ENCODE measurements around the gene DNAH17. TPM values are rescaled to one million over a fixed set of nuclear protein-coding genes. Genes with fewer than 3 reads are reported as not detected.
A peak's percentile ranks its signal among the peaks of the same experiment; 100 is the strongest.

Gene DNAH17
- total and polyA plus RNA-seq, 2 of the 13 experiments (the other 11 are each of a cell fraction or from before 2014, with no cell fraction given), result 0.86 to 1.6 TPM

GRCh38 chr17:78601577-78602190, 24.5 kb upstream of the DNAH17 start (continued):
- TF ChIP-seq, protein P1, sequence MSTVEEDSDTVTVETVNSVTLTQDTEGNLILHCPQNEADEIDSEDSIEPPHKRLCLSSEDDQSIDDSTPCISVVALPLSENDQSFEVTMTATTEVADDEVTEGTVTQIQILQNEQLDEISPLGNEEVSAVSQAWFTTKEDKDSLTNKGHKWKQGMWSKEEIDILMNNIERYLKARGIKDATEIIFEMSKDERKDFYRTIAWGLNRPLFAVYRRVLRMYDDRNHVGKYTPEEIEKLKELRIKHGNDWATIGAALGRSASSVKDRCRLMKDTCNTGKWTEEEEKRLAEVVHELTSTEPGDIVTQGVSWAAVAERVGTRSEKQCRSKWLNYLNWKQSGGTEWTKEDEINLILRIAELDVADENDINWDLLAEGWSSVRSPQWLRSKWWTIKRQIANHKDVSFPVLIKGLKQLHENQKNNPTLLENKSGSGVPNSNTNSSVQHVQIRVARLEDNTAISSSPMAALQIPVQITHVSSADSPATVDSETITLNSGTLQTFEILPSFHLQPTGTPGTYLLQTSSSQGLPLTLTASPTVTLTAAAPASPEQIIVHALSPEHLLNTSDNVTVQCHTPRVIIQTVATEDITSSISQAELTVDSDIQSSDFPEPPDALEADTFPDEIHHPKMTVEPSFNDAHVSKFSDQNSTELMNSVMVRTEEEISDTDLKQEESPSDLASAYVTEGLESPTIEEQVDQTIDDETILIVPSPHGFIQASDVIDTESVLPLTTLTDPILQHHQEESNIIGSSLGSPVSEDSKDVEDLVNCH (CRISPR knock-in tag; IDR thresholded peaks at IDR 0.05), result no peak
- no peak for TF ChIP-seq NFE2L2 (IDR thresholded peaks at IDR 0.05; ENCODE audit: low read length)
- no peak for TF ChIP-seq POLR2AphosphoS2 (IDR thresholded peaks at IDR 0.05; ENCODE audit: low read depth, low read length)
- TF ChIP-seq AGO2 (optimal IDR thresholded peaks at IDR 0.05; ENCODE audit: low read depth, low read length), result no peak
- peak; percentile 71 for TF ChIP-seq PHF5A (CRISPR knock-in tag; IDR thresholded peaks at IDR 0.05; ENCODE audit: low read depth, unreplicated experiment)
- TF ChIP-seq TOE1 (CRISPR knock-in tag; IDR thresholded peaks at IDR 0.05), result peak; percentile 95; the same call in 1 of the 2 replicates
- TF ChIP-seq KDM5A (IDR thresholded peaks at IDR 0.05; ENCODE audit: borderline replicate concordance, low read length), result no peak
- no peak; the same call in 1 of the 2 replicates for TF ChIP-seq ZNF550 (CRISPR knock-in tag; IDR thresholded peaks at IDR 0.05; ENCODE audit: borderline replicate concordance)
- no peak for TF ChIP-seq ZNF230 (CRISPR knock-in tag; IDR thresholded peaks at IDR 0.05)
- TF ChIP-seq ZNF703 (CRISPR knock-in tag; IDR thresholded peaks at IDR 0.05; ENCODE audit: borderline replicate concordance), result peak; percentile 95
- peak; percentile 87; the same call in 1 of the 2 replicates for TF ChIP-seq ZNF747 (CRISPR knock-in tag; IDR thresholded peaks at IDR 0.05; ENCODE audit: borderline replicate concordance)
- 0 out of 2 replicates have a peak, but pooled peaks have one; percentile 72 for TF ChIP-seq KLF12 (CRISPR knock-in tag; IDR thresholded peaks at IDR 0.05; ENCODE audit: borderline replicate concordance)
- TF ChIP-seq ARID3A (IDR thresholded peaks at IDR 0.05; ENCODE audit: low read depth, low read length), result peak; percentile 82
- TF ChIP-seq ZBTB34 (CRISPR knock-in tag; IDR thresholded peaks at IDR 0.05), result 0 out of 2 replicates have a peak, but pooled peaks have one; percentile 65
- peak; percentile 98 for TF ChIP-seq TBL1XR1 (IDR thresholded peaks at IDR 0.05; ENCODE audit: borderline replicate concordance, low read length, partially characterized antibody)
- TF ChIP-seq RARG (CRISPR knock-in tag; IDR thresholded peaks at IDR 0.05; ENCODE audit: low read depth), result 0 out of 2 replicates have a peak, but pooled peaks have one; percentile 38
- TF ChIP-seq ELF1 (CRISPR knock-in tag; IDR thresholded peaks at IDR 0.05), result peak; percentile 68
- no peak for TF ChIP-seq ZNF34 (CRISPR knock-in tag; IDR thresholded peaks at IDR 0.05; ENCODE audit: borderline replicate concordance)
- peak; percentile 46; the same call in 1 of the 2 replicates for TF ChIP-seq ZFP1 (CRISPR knock-in tag; IDR thresholded peaks at IDR 0.05)
- TF ChIP-seq POLR2G (IDR thresholded peaks at IDR 0.05; ENCODE audit: low read depth, low read length), result no peak; the same call in 1 of the 2 replicates
- TF ChIP-seq ZNF605 (CRISPR knock-in tag; IDR thresholded peaks at IDR 0.05), result peak; percentile 53; the same call in 1 of the 2 replicates
- peak; percentile 68; the same call in 1 of the 2 replicates for TF ChIP-seq ATF1 (CRISPR knock-in tag; IDR thresholded peaks at IDR 0.05)
- peak; percentile 91 for TF ChIP-seq ATF3 (CRISPR knock-in tag; IDR thresholded peaks at IDR 0.05)

Data from HepG2 (cell line).